HG02973 (cell line): ENCODE results near the gene IGFBPL1.
"Not testable (repeated sequence)": the region's sequence is repeated elsewhere in the genome, so short reads cannot be mapped to it uniquely, and the experiment has no call there.

Experiments used
- ATAC-seq: cut with Tn5 transposase; IDR thresholded peaks from one replicate; pipeline ENCODE4 v1.9.1; 2021; ENCODE audit warnings: moderate library complexity; ENCODE audit not compliant: unreplicated experiment

IGFBPL1 gene

GRCh38 chr9:38380872-38381534 lies 43.3 kb downstream of the IGFBPL1 start:
- ATAC-seq = no peak

GRCh38 chr9:38380230-38380871 lies 43.9 kb downstream of the IGFBPL1 start:
- ATAC-seq = no peak

- ATAC-seq = not testable (repeated sequence)
Observed at GRCh38 chr9:38377336-38378083, 46.7 kb downstream of the IGFBPL1 start.

- ATAC-seq = no peak
Observed at GRCh38 chr9:38376021-38376670, 48.1 kb downstream of the IGFBPL1 start.

GRCh38 chr9:38375572-38375963 lies 48.7 kb downstream of the IGFBPL1 start:
- ATAC-seq = no peak

GRCh38 chr9:38374847-38375571 lies 49.2 kb downstream of the IGFBPL1 start:
- ATAC-seq = no peak

- no peak for ATAC-seq
Observed at GRCh38 chr9:38373679-38374078, 50.6 kb downstream of the IGFBPL1 start.

- ATAC-seq = no peak
Observed at GRCh38 chr9:38372762-38373619, 51.3 kb downstream of the IGFBPL1 start.

GRCh38 chr9:38371495-38371894 lies 52.8 kb downstream of the IGFBPL1 start:
- ATAC-seq = no peak

GRCh38 chr9:38370176-38370575 lies 54.1 kb downstream of the IGFBPL1 start:
- no peak for ATAC-seq

GRCh38 chr9:38368731-38369130 lies 55.5 kb downstream of the IGFBPL1 start:
- no peak for ATAC-seq

- ATAC-seq = no peak
Observed at GRCh38 chr9:38367898-38368297, 56.4 kb downstream of the IGFBPL1 start.

GRCh38 chr9:38363589-38363925 lies 60.7 kb downstream of the IGFBPL1 start:
- ATAC-seq = no peak

GRCh38 chr9:38362852-38363588 lies 61.2 kb downstream of the IGFBPL1 start:
- ATAC-seq = peak; percentile 72

GRCh38 chr9:38361473-38361850 lies 62.8 kb downstream of the IGFBPL1 start:
- ATAC-seq = no peak

- ATAC-seq = no peak
Observed at GRCh38 chr9:38360839-38361472, 63.3 kb downstream of the IGFBPL1 start.

- ATAC-seq = no peak
Observed at GRCh38 chr9:38359689-38360385, 64.4 kb downstream of the IGFBPL1 start.

- ATAC-seq = no peak
Observed at GRCh38 chr9:38359297-38359653, 65.0 kb downstream of the IGFBPL1 start.
